ENCODE data around the gene PABPC1L.

- TF ChIP-seq IRF1 (CRISPR knock-in tag; IDR thresholded peaks at IDR 0.05), result no peak
- no peak for TF ChIP-seq CTCF (IDR thresholded peaks at IDR 0.05)
- TF ChIP-seq USF2 (CRISPR knock-in tag; IDR thresholded peaks at IDR 0.05), result no peak
- no peak for TF ChIP-seq MYBL2 (CRISPR knock-in tag; IDR thresholded peaks at IDR 0.05)
- TF ChIP-seq ATF3 (CRISPR knock-in tag; conservative IDR thresholded peaks at IDR 0.05), result no peak
- TF ChIP-seq E2F5 (CRISPR knock-in tag; IDR thresholded peaks at IDR 0.05), result no peak
- TF ChIP-seq CBFB (CRISPR knock-in tag; IDR thresholded peaks at IDR 0.05; ENCODE audit: low read depth), result no peak
- TF ChIP-seq JUN (CRISPR knock-in tag; IDR thresholded peaks at IDR 0.05), result no peak
- TF ChIP-seq ZNF232 (CRISPR knock-in tag; IDR thresholded peaks at IDR 0.05), result no peak
- no peak for TF ChIP-seq NR3C1 (CRISPR knock-in tag; conservative IDR thresholded peaks at IDR 0.05; ENCODE audit: low read depth)
- no peak for TF ChIP-seq ZNF121 (CRISPR knock-in tag; IDR thresholded peaks at IDR 0.05)
Measured at GRCh38 chr20:44861531-44862006, 48.3 kb upstream of the PABPC1L start.

All from WTC11 (cell line).